Adrenal gland (tissue), 5 donors: ENCODE measurements around the gene HPF1.

Source experiments
- CTCF ChIP-seq, 6 experiments: fragments of 450-650 bp in 4 of 6; fragments of 200-600 bp in 2 of 6; sonication (generic) in 1 of 6; IDR thresholded peaks; 1 replicate in 5 of 6; 2 replicates in 1 of 6; pipeline versions ENCODE4 v1.5.1 to v1.8.0; 2016 to 2021; ENCODE audit warnings: antibody characterized with exemption in 6 of 6, mild to moderate bottlenecking in 2 of 6, moderate library complexity in 1 of 6
- POLR2A ChIP-seq, 2 donors: fragments of 450-650 bp; IDR thresholded peaks; one replicate each; pipeline ENCODE4 v1.6.1; 2017; ENCODE audit warnings: antibody characterized with exemption in 2 of 2, mild to moderate bottlenecking in 2 of 2, moderate library complexity in 1 of 2
- donor health status: DM: no; HTN: no; CAD: no.

- TF ChIP-seq CTCF (IDR thresholded peaks at IDR 0.05) (no peak), POLR2A (IDR thresholded peaks at IDR 0.05) (no peak)
Measured at GRCh38 chr4:169744601-169745000, 13.1 kb downstream of the HPF1 start.
